Non-pigmented ciliary epithelial cell (primary cell): ENCODE measurements around the gene TBX15.

ENCODE experiments used
- DNase-seq: peaks from one replicate; pipeline ENCODE4 v3.0.0-alpha.2; 2010; ENCODE audit warnings: low read depth

The TBX15 gene

DNA sequence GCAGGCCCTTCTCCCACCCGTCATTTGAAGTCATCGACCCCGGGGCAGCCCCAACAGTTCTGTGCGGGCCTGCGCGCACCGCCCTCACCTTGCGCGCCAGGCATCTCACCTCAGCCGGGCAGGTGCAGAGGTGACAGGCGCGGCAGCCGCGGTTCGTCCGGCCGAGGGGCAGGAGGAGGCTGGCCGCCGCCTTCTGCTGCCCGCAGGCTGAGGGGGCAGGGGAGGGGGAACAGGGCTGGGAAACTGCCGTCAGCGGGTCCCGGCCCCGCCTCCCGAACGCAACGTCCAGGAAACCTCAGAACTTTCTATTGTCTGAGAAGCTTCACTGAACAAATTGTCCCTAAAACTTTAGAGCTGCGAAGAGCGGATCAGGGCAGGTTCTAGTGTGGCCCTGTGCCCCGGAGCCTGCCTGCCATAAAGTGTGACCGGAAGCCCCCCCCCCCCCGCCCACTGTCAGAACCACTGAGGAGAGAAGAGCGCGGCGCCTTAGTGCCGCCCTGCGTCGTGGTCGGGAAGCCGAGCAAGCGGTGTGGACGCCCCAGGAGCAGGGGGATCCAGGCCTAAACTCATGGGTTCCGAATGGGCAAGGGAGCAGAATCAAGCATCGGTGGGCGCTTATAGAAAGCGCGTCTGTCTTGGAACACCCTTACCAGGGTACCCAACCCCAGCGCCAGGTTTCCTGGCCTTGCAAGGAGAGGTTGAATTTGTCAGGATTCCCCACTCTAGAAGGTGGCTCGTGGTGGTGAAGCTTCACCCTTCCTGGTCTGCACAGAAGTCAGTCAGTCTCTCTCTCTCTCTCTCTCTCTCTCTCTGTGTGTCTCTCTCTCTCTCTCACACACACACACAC is 13.3 kb upstream of the TBX15 start:
- DNase-seq: no peak

DNA sequence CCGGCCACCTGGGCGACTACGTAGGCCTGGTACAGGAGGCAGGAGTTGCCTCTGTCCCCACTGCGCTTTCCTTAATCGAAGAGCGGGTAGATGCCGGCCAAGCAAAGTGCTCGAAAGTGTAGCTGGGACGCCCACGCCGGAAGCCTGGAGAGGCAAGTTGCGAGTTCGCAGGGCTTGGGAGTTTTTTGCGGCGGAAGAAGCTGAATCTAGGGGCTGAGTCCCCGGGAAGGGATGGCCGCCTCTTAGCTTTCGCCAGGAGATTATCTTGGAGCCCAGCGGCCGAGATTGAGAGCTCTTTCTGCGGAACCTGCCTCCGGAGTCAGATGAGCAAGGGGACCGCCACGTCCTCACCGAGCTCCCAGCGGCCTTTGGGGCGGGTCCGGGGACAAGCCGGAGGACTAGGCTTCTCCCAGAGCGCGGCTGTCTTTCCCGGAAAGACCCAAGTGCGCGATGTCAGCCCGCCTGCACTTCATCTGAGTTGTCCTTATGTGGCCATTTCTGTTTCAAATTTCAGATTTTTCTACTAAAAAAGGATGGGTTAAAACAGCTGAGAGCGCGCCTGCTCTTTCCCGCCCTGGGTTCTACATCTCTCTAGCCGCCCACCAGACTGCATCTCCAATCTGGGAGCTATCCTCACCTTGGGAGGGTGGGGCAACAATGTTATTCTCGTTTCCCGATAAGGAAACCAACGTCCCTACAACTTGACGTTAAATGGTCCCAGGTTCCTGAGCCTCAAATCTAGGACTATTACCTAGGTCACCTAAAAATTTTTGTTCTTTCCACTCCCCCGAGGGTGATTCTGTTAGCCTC is 12.4 kb upstream of the TBX15 start:
- no peak for DNase-seq

DNA sequence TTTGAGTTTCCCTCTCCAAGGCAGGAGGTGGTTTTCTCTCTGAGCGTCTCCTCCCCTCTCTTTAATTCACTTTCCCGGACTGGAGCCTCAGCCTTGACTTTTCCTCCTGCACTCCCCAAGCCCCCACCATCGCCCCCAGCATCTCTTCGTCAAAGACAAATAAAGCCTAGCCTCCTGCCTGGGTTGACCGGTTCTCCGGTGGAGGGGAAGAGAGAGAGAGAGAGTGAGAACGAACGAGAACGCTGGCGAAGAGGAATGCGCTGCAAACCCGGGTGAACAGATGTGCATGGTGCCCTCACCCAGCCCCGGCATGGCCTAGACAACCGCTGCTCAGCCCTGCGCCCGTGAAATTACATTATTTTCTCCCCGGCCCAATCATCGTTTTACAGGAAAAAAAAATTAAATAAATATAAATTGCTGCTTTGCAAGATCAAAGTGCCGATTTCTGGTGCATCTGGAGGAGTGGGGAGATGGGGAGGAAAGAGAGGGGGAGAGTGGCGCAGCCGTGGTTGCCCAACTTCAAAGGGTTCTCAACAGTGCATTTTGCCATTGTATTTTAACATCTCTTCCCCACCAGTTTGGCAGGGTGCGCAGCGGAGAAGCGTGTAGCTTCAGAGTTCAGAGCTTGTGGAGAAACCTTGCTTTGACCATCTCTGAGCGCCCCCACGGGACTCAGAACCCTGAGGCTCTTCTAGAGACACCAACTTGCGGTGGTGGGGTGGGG is 11.4 kb upstream of the TBX15 start:
- no peak for DNase-seq

DNA sequence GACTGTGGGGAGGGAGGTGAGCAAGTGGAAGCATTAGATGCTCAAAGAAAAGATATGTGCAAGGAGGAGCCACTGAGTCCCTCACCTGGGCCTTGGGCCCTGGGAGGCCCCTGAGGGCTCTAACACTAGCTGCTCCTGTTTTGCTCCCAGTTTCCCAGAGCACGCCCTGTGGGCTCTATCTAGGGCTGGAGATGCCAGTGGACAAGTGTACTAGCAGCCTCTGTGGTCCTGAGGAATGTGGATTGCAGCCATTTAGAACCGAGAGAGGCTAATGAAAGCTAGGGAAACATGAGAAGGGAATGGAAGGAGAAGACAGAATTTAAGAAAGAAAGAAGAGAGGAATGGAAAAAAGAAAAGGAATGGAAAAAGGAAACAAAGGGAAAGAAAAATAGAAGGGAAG is 10.0 kb upstream of the TBX15 start:
- no peak for DNase-seq

DNA sequence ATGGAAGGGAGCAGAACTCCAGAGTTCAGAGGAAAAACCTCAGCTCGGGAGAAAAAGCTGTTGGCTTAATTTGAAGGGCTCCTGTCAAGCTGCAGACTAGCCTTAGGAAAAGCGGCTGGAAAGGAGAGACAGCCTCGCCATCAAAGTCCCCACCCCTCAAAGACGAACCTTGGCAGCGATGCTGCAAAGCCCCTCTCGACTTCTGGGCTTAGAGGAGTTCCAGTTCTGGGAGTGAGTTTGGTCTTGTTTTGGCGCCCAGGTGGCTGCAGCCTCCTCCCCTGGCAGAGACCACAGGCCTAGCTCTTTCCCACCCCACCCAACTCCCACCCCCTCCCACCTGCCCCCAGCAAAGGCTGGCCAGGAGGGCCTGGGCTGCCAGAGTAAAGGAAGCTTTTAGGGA is 9.1 kb upstream of the TBX15 start:
- no peak for DNase-seq

DNA sequence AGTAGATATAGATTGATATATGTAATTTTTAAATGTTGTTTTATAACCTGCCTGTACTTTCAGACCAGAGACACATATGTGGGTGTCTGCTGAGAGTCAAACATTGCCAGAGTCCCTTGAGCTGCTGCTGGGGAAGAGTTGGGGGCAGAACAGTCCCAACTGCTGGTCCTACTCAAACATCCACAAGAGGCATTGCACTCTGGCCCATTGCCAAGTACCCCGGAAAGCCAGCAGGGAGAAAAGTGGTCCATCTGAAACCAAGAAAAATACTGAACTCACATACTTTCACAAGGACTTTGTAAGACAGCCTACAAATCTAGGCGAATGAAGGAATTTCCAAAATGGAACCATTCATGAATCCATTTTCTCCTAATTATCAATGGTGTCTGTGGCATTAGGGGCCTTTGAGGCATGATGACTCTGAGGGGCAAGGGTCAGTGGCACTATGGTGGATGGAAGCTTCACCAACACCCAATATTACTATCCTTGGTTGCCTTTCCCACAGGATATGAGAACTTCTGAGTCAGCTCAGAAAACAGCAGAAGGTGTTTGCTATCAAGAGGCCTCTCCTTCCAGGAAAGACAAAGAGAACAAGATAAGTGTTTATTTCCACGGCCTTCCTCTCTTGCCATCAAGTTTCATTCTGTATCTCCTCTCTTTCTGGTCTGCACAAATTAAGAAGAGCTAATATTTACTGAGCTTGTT is 7.3 kb upstream of the TBX15 start:
- no peak for DNase-seq

DNA sequence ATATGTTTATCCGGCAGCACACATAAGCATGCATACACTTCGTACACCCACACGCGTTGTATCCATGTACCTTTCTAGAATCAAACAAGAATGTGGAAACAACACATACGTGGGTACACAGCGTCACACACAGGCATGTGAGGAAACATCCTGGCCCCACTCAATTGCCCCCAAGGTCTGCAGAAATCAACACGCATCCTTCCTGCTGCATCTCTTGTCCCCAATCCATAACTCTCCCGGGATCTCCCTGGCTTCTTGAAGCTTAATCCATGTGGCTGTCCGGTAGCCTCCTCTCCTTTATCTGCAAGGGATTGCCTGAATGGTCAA is 5.5 kb upstream of the TBX15 start:
- DNase-seq: no peak

DNA sequence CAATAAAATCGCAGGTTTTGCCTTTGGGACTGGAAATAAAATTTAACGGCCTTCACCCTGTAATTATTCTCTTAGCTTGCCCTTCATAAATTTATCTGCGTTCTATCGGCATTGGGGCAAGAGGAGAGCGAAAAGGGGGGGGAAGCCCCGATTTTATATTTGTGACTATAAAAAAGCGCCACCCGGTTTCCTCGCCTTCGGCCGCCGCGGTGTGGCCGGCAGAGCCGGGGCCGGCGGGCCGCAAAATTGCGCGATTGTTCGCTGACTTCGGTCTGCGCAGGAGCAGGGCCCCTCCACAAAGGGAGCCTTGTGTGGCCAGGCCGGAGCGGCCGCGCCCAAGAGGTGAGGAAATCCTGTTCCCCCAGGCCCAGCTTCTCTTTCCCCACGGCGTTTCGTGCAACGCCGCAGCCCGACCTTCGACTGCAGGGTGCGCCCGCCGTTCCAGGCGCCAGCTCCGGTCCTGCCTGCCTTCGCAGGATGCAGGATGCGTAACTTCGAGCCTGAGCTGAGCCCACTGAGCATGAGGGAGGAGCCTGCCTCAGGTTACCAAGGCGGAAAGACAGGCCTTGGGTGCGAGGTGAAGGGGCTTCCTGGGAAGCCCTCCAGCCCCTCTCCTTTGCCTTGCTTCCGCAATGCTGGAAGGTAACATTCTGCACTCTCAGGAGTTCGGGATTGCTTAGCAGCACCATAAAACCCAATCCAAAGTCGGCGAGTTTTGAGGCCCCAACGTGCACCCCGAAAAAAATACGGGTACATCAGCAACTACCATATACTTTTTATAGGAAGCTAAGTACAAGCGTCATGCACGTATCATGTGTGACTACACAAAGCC is 4.9 kb upstream of the TBX15 start:
- no peak for DNase-seq

DNA sequence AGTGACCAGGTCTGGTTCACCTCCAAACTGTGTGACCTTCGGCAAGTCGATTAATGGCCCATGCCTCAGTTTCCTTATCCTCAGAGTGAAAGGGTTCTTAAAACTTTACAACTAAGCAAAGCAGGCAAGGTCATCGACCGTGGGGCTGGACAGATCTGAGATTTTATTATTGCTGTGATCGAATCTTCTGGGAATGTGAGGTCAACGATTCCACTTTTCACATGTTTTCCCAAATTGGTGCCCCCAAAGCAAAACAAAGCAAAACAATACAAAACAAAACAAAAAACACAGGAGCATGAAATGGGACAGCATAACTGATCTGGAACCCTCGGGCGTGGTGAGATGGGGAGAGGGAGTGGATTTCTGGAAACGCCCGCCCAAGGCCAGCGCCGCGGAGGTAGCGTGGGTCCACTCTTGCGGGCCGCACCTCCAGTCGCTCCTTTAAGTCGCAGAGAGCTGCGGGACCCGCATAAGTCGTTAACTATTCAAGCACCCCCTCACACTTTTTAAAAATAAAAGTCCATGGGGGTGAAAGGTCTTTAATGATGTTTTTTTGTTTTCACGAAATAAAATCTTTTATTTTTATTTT is 4.2 kb upstream of the TBX15 start:
- no peak for DNase-seq

DNA sequence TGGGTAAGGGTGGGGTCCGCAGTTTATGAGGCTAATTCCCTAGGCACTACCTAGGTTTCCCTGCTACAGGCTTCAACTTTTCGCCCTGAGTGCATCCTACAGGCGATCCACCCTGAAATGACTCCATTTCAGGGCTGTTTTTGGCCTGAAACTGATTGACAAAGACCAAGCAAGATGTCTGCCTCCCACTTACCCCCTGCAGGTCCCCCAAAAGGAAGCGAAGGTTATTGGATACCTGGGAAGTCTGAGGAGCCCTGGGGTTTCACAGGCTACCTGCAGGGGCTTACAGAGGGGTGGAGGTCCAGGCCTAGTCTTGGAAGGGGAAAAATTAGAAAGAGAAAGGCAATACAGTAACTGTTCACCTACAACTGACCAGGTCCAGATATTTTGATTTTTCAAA is 3.3 kb upstream of the TBX15 start:
- no peak for DNase-seq

DNA sequence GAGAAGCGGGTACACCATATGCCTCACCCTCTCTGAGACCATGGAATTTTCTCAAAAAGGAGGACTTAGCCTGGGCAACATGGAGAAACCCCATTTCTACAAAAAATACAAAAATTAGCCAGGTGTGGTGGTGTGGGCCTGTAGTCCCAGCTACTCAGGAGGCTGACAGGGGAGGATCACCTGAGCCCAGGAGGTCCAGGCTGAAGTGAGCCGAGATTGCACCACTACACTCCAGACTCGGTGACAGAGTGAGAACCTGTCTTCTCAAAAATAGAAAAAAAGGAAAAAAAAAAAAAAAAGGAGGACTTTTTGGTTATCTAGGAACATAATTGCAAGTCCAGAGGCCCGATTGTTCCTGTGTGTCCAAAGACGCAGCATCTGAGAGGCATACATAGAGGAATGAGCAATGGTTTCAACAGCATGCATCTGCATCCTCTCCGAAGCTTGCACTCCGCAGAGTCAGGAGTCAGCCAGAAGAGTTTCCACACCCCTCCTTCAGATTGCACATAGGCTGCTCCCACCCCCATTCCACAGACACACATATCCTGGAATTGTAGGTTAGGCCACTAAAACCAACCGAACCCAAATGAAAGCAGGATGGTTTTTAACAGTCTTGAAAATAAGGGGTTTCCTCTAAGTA is 2.5 kb upstream of the TBX15 start:
- DNase-seq: no peak

DNA sequence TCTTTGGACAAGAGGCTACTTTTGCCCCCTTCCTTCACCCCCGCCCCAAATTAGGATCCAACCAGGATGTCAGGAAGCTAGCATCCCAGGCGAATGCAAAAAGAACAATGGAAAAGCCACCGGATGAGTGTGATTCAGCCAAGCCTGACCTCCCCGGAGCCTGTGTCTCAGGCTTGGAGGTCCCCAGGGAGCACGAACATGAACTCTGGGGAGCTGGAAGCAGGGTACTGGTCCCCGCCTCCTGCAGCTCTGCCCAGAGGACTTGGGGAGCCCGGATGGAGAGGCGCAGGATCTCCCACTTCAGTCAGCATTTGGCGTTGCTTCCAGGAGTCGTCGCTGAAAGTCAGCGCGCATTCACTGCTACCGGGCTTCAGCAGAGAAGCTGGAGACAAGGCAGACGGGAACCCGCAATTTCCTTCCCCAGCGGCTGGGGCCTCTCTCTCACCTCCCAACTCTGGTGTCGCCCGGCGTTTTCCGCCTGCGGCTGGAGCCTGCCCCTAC is 1.8 kb upstream of the TBX15 start:
- no peak for DNase-seq

DNA sequence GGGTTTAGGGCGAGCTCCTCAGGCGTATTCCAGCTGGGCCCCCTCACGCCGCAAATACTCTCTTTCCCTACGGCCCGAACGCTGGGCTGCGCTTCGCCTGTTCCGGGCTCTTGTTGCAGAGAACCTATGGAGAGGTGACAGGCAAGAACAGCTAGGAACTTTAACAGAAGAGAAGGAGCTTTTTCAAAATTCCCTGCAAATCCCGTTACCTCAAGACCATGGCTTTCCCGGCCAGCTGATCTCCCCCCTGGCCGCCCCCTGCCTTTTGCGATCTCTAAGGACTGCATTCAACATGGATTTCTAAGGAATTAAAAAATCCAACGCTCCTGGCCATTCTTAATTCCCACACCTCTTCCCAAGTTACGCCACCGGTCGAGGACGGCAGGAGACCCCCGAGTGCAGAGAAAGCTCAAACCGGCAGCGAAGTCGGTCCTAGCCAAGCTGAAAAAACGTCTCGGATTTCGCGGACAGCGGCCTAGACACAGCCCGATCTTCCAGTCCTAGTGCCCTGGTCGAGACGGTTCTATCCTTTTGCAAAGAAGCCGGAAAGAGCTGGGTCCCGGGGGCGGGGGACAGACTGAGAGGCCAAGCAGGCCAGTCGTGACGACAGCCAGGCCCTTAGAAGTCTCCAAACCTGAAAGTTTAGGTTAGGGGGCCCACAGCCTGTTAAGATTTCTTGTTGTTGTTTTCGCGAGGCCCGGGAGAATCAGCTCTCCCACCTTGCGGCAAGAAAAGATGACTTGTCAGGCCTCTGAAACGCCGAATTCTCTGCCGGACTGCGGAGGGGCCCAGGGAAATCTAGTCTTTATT is 1.1 kb upstream of the TBX15 start:
- DNase-seq: no peak

DNA sequence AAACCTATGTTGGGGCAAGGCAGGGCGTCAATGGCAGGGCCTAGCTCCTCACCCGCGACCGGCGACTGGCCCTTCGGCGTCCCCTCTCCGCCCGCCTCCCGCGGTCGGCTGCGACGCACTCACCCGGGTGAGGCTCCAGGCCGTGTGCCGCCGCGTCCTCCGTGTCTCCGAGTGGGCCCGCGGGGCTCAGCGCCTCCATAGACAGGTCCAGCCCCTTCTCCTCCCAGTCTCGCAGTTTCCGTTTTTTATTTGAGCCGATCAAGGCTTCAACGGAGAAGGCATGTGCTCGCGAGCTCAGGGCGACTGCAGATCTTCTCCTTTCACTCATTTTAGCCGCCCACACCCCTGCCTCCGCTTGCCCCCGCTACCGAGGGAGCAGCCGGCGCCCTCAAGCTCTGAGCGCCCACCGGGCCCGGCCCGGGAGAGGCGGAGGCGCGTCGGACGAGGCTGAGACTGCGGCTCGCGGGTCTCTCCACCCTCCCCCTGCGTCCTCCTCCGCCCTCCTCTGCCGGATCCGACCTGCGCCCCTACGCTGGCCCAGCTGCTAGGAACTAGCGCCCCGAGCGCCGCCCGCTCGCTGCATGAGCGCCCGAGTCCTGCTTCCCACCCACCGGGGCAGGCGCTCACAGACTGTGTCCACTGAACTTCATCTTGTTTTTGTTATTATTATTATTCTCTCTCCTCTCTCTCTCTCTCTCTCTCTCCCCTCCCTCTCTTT is 516 bp downstream of the TBX15 start:
- no peak for DNase-seq

DNA sequence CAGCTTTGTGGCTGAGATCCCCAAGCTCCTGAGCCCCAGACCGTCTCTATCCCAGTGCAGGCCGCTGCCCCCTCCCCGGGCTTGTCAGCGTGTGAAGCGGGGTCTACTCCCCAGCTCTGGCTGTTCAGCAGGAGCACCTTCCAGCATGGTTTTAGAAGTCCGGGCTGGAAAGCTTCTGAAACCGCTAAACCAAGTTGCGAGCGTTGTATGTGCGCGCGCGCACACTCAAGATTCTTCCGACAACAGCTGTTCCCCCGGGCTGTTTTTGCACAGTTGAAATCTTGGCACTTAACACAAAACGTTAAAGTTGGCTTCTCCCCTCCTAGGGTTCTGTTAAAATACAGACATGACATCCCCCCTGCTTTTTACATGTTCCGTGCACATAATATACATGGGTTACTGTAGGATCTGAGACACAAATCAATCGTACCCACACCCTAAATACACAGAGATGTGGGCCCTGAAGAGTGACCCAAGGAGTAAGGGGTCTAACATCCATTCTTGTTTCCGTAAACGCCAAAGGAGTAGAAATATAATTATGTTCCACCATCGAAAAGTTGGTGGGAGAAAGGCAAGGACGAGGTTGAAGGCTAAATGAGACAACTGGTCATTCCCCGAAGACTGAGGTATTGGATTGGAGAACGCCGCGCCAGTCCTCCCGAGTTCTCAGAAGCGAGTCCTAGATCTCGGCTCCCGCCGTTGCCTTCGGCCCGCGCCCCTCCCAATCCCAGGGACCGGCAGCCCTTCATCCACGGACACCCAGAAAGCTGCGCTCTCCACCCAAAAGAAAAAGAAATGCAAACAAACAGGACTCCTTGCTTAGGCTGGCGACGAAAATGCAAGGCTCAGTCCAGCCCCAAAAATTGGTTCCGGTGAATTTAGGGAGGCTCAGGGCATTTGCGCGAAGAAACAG is 1.3 kb downstream of the TBX15 start:
- DNase-seq: no peak

DNA sequence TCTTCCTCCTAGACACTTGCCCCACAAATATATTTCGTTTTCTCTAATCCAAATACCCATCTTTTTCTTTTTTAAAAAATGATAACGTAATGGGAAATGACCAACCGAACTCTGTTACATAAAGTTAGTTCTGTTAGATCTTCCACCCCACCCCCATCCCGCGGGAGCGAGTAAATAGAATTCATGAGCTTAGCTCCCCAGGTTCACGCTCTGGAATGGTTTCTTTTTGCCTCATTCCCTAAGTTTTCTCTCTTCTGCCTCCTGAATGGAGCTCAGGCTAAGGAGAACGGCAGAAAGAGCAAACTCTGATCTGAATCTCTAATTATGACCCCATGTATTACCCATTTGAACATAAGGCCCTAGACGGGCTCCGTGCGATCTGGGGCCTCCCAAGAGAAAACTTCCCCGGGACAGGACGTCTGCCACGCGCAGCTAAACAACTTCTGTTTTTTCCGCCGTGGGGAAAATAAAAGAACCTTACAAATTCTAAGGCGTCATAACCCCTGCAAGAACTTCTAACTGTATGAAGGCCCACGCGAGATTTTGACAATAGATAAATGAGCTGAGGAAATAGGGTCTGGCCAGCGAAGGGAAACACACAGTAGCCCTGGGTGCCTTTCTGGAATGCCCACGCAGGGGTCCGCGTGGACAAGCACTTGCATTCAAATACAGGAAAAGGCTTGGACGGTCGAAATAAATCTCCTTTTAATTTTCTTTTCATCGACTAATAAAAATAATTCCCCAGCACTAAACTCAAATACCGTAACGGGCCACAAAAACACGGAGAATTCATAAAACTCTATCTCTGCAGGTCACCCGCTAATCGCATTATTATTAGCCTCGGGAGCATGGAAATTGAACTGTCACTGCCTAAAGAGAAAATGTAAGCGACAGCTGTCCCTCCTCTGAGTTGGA is 2.2 kb downstream of the TBX15 start:
- no peak for DNase-seq
